ACHN (cell line): ENCODE results near the gene RNASEH2A.
"Not testable (repeated sequence)": the region's sequence is repeated elsewhere in the genome, so short reads cannot be mapped to it uniquely, and the experiment has no call there.

Experiments
- DNase-seq: peaks from one replicate; pipeline ENCODE4 v3.0.0-alpha.2; 2015
- in situ Hi-C: cut with HindIII; loops from 2 replicates; pipeline ENCODE4 v1.10.0; 2017; ENCODE audit warnings: low sequenced_read_pairs, low pct_ligation_motif_present, low pct_unique_long_range_greater_than_20kb

RNASEH2A gene

GRCh38 chr19:12842511-12842910, 36.1 kb downstream of the RNASEH2A start:
- in situ Hi-C loops, result no loop called here
- DNase-seq, result no peak

- no peak for DNase-seq
- in situ Hi-C loops, result no loop called here
Observed at GRCh38 chr19:12843328-12843727, 36.9 kb downstream of the RNASEH2A start.

- in situ Hi-C loops, result no loop called here
- DNase-seq, result no peak
Observed at GRCh38 chr19:12843999-12844732, 37.8 kb downstream of the RNASEH2A start.

GRCh38 chr19:12846613-12847012, 40.2 kb downstream of the RNASEH2A start:
- DNase-seq, in situ Hi-C loops: not testable (repeated sequence)

GRCh38 chr19:12847159-12848139, 41.1 kb downstream of the RNASEH2A start:
- in situ Hi-C loops, result no loop called here

GRCh38 chr19:12856653-12857052, 50.3 kb downstream of the RNASEH2A start:
- no peak for DNase-seq
- in situ Hi-C loops, result no loop called here

More at GRCh38 chr19:12847159-12848139, 41.1 kb downstream of the RNASEH2A start:
- peak; percentile 76 for DNase-seq

GRCh38 chr19:12858041-12858928, 51.9 kb downstream of the RNASEH2A start:
- in situ Hi-C loops, result no loop called here
- DNase-seq, result no peak

- in situ Hi-C loops, result no loop called here
- DNase-seq, result no peak
Observed at GRCh38 chr19:12859546-12859945, 53.2 kb downstream of the RNASEH2A start.
